ENCODE data around the gene HELB.

- no peak for TF ChIP-seq EP300 (IDR thresholded peaks at IDR 0.05)
- TF ChIP-seq CTCF (IDR thresholded peaks at IDR 0.05), result no peak
- TF ChIP-seq POLR2A (IDR thresholded peaks at IDR 0.05), result no peak
Observed at GRCh38 chr12:66302827-66303169, 505 bp downstream of the HELB start.
